ENCODE measurements around the gene VARS2. TPM values are rescaled to one million over a fixed set of nuclear protein-coding genes. Genes with fewer than 3 reads are reported as not detected.
"Not testable (repeated sequence)": the region's sequence is repeated elsewhere in the genome, so short reads cannot be mapped to it uniquely, and the experiment has no call there.

Gene VARS2
- total and polyA plus RNA-seq, 3 donors from 2014 or later, result 31.4 to 45.5 (median 36.5) TPM

GRCh38 chr6:30963641-30964040 lies 49.6 kb downstream of the VARS2 start:
- intact Hi-C loops (cut with DNase I; ENCODE audit: low total_unique reads), result no loop called here
- no peak for TF ChIP-seq POLR2A (IDR thresholded peaks at IDR 0.05)
- TF ChIP-seq CTCF (IDR thresholded peaks at IDR 0.05), result no peak
- WGBS, 2 donors, result 77 to 86% methylated on average over 6 of the region's 6 CpGs
- no peak overlapping the region for H3K4me3 ChIP-seq
- H3K9me3 ChIP-seq, result no peaks in the 10 kb centered on the region
- no peak overlapping the region for H3K27ac ChIP-seq
- no peaks in the 10 kb centered on the region for H3K27me3 ChIP-seq
- no peaks in the 10 kb centered on the region for H3K36me3 ChIP-seq (ENCODE audit: low read depth, missing control alignments)
- no peaks in the 10 kb centered on the region for H3K4me1 ChIP-seq
- no peak for DNase-seq

GRCh38 chr6:30964075-30964474 lies 50.0 kb downstream of the VARS2 start:
- Histone ChIP-seq H3K27ac (no peak overlapping the region), H3K36me3 (ENCODE audit: low read depth, missing control alignments) (no peaks in the 10 kb centered on the region), H3K9me3 (no peaks in the 10 kb centered on the region), H3K4me1 (no peaks in the 10 kb centered on the region), H3K4me3 (no peak overlapping the region), H3K27me3 (no peaks in the 10 kb centered on the region)
- intact Hi-C loops (cut with DNase I; ENCODE audit: low total_unique reads), result no loop called here
- 82 to 98% methylated on average over 4 of the region's 4 CpGs for WGBS, 2 donors
- TF ChIP-seq CTCF (IDR thresholded peaks at IDR 0.05), result no peak
- TF ChIP-seq POLR2A (IDR thresholded peaks at IDR 0.05), result no peak
- DNase-seq, result no peak

- H3K27me3 ChIP-seq, result no peaks in the 10 kb centered on the region
- H3K36me3 ChIP-seq (ENCODE audit: low read depth, missing control alignments), result no peaks in the 10 kb centered on the region
- H3K4me1 ChIP-seq, result no peaks in the 10 kb centered on the region
- DNase-seq, result no peak
- H3K9me3 ChIP-seq, result no peaks in the 10 kb centered on the region
- 94 to 95% methylated on average over 5 of the region's 5 CpGs for WGBS, 2 donors
- H3K27ac ChIP-seq, result no peak overlapping the region
- intact Hi-C loops (cut with DNase I; ENCODE audit: low total_unique reads), result no loop called here
- TF ChIP-seq CTCF (IDR thresholded peaks at IDR 0.05) (no peak), POLR2A (IDR thresholded peaks at IDR 0.05) (no peak)
- H3K4me3 ChIP-seq, result no peak overlapping the region
Observed at GRCh38 chr6:30965140-30965601, 51.1 kb downstream of the VARS2 start.

GRCh38 chr6:30966154-30966553 lies 52.1 kb downstream of the VARS2 start:
- no peak for DNase-seq
- H3K27me3 ChIP-seq, result no peaks in the 10 kb centered on the region
- no peaks in the 10 kb centered on the region for H3K36me3 ChIP-seq (ENCODE audit: low read depth, missing control alignments)
- no peak overlapping the region for H3K4me3 ChIP-seq
- no peaks in the 10 kb centered on the region for H3K9me3 ChIP-seq
- no peaks in the 10 kb centered on the region for H3K4me1 ChIP-seq
- TF ChIP-seq CTCF (IDR thresholded peaks at IDR 0.05) (no peak), POLR2A (IDR thresholded peaks at IDR 0.05) (no peak)
- H3K27ac ChIP-seq, result no peak overlapping the region
- WGBS, 2 donors, result 86 to 89% methylated on average over 3 of the region's 3 CpGs
- intact Hi-C loops (cut with DNase I; ENCODE audit: low total_unique reads), result no loop called here

- WGBS, 2 donors, result 93% methylated on average over 6 of the region's 6 CpGs
- H3K27me3 ChIP-seq; DNase-seq; H3K4me1 ChIP-seq; H3K4me3 ChIP-seq; intact Hi-C loops (cut with DNase I; ENCODE audit: low total_unique reads); H3K9me3 ChIP-seq; H3K27ac ChIP-seq; H3K36me3 ChIP-seq (ENCODE audit: low read depth, missing control alignments): not testable (repeated sequence)
Observed at GRCh38 chr6:30969171-30969570, 55.1 kb downstream of the VARS2 start.
